AG20443 (cell line): Measurements from ENCODE around the gene MYB.
A peak's percentile ranks its signal among the peaks of the same experiment; 100 is the strongest.

Experiments
- DNase-seq: peaks from one replicate; pipeline ENCODE4 v3.0.0; 2012; ENCODE audit warnings: low spot score, mixed read lengths

MYB gene

DNA sequence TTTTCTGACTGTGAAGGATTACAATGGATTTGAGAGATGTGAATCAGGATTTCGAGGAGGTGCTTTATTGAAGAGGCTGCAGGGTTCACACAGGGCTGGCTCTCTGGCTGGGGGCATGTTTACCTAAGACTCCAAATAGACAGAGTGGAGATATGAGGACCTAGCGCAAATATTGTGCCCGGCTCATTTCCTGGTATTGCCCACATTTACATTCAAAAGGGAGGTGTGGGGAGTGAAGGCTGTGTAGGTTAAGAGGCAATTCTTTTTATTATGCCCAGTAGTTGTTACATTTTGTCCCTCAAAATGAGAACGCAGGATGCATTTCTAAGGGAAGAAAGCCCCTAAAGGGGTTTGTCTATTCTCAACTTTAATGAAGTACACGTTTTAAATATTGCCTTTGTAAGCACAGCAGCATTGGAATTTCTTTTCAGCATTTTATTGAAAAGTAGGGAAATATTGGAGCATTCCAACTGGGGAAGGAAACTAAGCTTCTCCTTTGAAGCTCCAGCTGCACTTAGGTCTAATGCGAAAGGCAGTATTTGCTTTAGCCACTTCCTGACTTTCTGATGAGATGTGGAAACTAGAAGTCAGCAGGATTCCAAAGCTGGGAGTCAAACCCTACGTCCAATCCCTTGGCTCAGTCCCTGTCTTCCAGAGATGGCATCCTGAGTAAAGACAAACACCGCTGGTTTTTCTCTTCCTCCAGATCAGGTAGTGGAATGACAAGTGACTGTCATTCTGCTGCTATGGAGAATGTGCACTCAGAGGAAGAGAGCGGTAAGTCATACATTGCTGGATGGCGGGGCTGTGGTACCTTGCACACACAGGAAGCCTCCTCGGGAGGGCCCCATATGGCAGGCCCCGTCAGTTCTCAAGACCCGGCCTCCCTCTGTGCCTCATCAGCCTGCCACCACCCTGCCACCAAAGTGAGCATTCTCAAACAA lies 70.7 kb downstream of the MYB start:
- peak; percentile 32 for DNase-seq

- no peak for DNase-seq
Measured at GRCh38 chr6:135254471-135254870, 73.4 kb downstream of the MYB start.

- no peak for DNase-seq
Measured at GRCh38 chr6:135256866-135257265, 75.8 kb downstream of the MYB start.

- no peak for DNase-seq
Measured at GRCh38 chr6:135257631-135258405, 76.7 kb downstream of the MYB start.

- DNase-seq = no peak
Measured at GRCh38 chr6:135258970-135259369, 77.9 kb downstream of the MYB start.

DNA sequence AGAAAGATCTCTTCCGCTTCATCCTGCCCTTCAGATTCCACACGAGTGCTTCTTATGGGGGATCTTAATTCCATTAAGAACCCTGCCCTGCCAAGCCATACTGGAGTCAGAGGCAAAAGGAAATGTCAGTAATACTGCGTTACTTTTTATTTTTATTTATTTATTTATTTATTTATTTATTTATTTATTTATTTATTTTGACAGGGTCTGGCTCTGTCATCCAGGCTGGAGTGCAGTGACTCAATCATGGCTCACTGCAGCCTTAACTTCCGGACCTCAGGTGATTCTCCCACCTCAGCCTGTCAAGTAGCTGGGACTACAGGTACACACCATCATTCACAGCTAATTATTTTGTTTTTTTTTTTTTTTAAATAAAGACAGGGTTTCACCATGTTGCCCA lies 79.5 kb downstream of the MYB start:
- DNase-seq = no peak

DNA sequence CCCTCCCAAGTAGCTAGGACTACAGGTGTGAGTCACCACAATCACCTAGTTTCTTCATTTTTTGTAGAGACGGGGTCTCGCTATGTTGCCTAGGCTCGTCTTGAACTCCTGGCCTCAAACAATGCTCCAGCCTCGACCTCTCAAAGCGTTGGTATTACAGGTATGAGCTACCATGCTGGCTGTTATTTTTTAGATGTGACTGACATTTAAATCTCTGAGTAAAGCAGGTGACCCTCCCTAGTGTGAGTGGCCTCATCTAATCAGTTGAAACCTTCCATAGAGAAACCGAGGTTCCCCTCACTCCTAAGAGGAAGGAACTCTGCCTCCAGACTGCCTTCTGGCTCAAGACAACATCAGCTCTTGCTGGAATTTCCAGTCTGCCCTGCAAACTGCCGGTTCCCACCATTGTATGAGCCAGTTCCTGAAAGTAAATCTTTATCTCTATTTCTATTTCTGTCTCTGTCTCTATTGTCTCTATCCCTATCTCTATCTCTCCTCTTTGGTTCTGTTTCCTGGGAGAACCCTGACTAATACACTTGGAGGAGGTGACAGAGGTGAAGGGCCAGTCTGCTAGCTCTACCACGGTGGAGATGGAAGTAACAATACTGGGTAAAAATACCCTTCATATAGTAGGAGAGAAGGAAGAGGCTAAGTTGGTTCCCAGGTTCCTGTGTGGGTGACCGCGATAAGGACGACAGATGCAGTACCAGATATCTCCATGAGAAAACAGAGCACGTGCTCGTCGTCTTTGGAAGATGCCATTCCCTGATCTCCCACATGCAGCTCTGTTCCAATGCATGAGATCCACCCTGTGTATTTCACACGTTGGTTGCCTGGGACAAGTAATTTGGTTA lies 81.0 kb downstream of the MYB start:
- no peak for DNase-seq

DNA sequence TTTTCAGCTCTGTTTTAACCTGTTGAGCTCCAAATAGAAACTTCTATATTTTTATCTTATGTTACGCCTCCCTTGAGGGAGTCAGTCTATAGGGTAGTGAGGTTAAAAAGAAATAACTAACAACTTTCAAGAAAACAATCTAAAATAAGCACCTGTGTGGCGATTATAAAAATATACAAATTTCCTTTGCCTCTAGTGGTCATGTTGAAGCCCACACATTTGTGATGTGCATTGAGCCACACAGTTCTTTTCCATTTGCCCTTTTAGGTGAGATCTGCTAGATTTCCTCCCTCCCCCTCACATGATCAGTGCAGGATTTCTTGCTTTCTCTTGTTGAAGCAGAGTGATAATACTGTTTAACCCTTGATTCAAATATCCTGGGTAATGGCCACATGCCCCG lies 84.2 kb downstream of the MYB start:
- no peak for DNase-seq

DNA sequence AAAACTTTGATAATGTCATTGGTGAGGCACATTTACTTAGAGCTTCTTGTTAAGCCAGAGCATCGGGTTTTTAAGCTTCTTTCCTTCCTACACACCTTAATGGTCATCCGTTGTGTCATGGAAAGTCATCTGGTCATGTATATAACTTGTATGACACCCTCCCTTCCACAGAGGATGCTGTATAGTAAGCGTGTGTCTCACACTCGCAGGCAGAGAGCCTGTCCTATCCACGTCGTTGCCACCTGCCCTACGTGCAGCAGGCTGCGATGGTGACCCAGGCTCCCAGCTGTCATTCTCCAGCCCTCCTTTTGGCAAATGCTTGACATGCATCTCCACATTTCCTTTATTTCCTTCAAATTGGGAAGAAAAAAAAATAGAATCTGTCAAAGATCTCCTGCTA lies 85.6 kb downstream of the MYB start:
- DNase-seq = no peak

DNA sequence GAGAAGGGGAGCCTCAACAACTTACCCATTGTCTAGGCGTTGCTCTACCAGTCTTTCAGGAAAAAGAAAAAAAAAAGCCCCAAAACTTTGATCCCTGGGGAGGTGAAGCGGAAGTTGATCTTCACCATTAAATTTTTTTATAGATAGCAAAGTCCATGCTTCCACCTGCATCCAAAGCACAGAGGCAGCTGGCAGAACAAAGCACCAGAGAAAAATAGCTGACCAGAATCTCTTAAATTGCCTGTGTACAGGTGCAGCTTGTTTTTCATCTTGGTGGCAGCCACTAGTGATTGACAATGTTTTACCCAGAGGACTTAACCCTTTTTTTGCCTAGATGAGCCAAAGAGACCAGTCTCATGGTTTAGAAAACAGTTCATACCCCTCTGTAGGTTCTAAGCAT lies 86.0 kb downstream of the MYB start:
- DNase-seq = no peak

DNA sequence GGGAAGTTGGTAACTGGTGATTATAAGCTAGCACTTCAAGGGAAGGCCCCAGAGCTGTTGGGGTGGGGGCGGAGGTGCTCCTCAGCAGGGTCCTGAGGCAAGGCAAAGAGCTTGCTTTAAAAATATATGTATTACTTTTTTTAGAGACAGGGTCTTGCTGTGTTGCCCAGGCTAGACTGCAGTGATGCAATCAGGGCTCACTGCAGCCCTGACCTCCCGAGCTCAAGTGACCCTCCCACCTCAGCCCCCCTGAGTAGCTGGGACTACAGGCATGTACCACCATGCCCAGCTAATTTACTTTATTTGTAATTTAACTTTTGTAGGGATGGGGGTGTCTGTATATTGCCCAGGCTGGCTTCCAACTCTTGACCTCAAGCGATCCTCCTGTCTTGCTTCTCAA lies 87.2 kb downstream of the MYB start:
- no peak for DNase-seq

DNA sequence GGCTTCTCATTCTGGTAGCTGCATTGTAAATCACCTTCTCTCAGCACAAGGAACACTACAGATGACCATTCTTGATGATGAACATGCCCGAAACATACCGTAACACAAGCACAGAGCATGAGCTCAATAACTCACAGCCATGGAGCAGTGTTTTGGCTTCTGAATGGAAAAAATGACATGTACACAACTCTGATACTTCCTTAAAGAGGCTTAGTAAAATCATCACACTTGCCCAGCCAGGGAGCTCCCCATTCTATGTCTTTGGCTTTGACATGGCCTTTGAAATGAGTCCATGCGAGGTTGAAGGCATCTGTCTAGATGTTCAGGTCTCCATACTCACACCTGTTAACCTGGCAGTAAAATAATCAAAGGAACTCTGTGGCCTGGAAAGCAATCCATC lies 87.6 kb downstream of the MYB start:
- no peak for DNase-seq
